K562 (cell line): Measurements from ENCODE around the gene CNR1. TPM values are rescaled to one million over a fixed set of nuclear protein-coding genes. Genes with fewer than 3 reads are reported as not detected.
A peak's percentile ranks its signal among the peaks of the same experiment; 100 is the strongest.

ENCODE experiments used
- ETS2 ChIP-seq: IDR thresholded peaks from 2 replicates; pipeline ENCODE4 v1.6.1; 2016; ENCODE audit warnings: borderline replicate concordance, missing genetic modification characterization, mild to moderate bottlenecking, moderate library complexity, missing compliant biosample characterization; ENCODE audit not compliant: poor library complexity, severe bottlenecking
- FOXJ2 ChIP-seq: fragments of 200-800 bp; sonication (Bioruptor generic); IDR thresholded peaks from 2 replicates; pipeline ENCODE4 v1.6.1; 2016; ENCODE audit warnings: missing genetic modification characterization, missing compliant biosample characterization
- GTF2F1 ChIP-seq: IDR thresholded peaks from 2 replicates; pipeline ENCODE4 v1.6.1; 2011; ENCODE audit warnings: low read depth, low read length, improper control_type of control experiment
- HDAC8 ChIP-seq: fragments of 450-650 bp; IDR thresholded peaks from 2 replicates; pipeline ENCODE4 v1.6.1; 2016; ENCODE audit warnings: mild to moderate bottlenecking, missing genetic modification characterization, moderate library complexity, missing compliant biosample characterization
- HIVEP1 ChIP-seq: fragments of 250-450 bp; sonication (Bioruptor Pico); IDR thresholded peaks from 2 replicates; pipeline ENCODE4 v1.4.0; 2020; ENCODE audit warnings: mild to moderate bottlenecking
- LEF1 ChIP-seq: fragments of 450-650 bp; IDR thresholded peaks from 2 replicates; pipeline ENCODE4 v1.6.1; 2016; ENCODE audit warnings: mild to moderate bottlenecking
- MED1 ChIP-seq: sonication (generic); formaldehyde crosslinking; IDR thresholded peaks from 2 replicates; pipeline ENCODE4 v1.8.1; 2023; ENCODE audit warnings: missing genetic modification reagents, borderline replicate concordance
- MEF2D ChIP-seq: conservative IDR thresholded peaks from 2 replicates; pipeline ENCODE4 v1.6.1; 2016; ENCODE audit warnings: low read depth, missing genetic modification characterization, missing compliant biosample characterization
- MEIS2 ChIP-seq: fragments of 450-650 bp; IDR thresholded peaks from 2 replicates; pipeline ENCODE4 v1.6.1; 2014; ENCODE audit warnings: mild to moderate bottlenecking; ENCODE audit not compliant: partially characterized antibody
- MTA3 ChIP-seq: fragments of 450-650 bp; formaldehyde crosslinking; IDR thresholded peaks from 2 replicates; pipeline ENCODE4 v1.6.1; 2017; ENCODE audit warnings: mild to moderate bottlenecking, borderline replicate concordance
- PRMT5 ChIP-seq: sonication (generic); formaldehyde crosslinking; IDR thresholded peaks from 2 replicates; pipeline ENCODE4 v1.5.0; 2020; ENCODE audit warnings: missing genetic modification reagents
- RAD51 ChIP-seq: fragments of 450-650 bp; IDR thresholded peaks from 2 replicates; pipeline ENCODE4 v1.7.1; 2016; ENCODE audit warnings: low read depth, mild to moderate bottlenecking, borderline replicate concordance
- RBM25 ChIP-seq: fragments of 200-400 bp; formaldehyde crosslinking; IDR thresholded peaks from 2 replicates; pipeline ENCODE4 v1.6.1; 2018; ENCODE audit warnings: low read length, low read depth, moderate library complexity; ENCODE audit not compliant: severe bottlenecking
- SLC30A9 ChIP-seq: fragments of 250-450 bp; sonication (Bioruptor Pico); IDR thresholded peaks from 2 replicates; pipeline ENCODE4 v1.8.0; 2022; ENCODE audit warnings: mild to moderate bottlenecking, moderate library complexity
- SMAD1 ChIP-seq: fragments of 150-350 bp; IDR thresholded peaks from 2 replicates; pipeline ENCODE4 v1.6.1; 2014; ENCODE audit warnings: low read length, low read depth; ENCODE audit not compliant: partially characterized antibody
- SMARCC2 ChIP-seq: fragments of 450-650 bp; IDR thresholded peaks from 2 replicates; pipeline ENCODE4 v1.6.1; 2017; ENCODE audit warnings: antibody characterized with exemption, moderate library complexity, mild to moderate bottlenecking, low read depth
- TCFL5 ChIP-seq: fragments of 250-450 bp; sonication (Bioruptor Pico); conservative IDR thresholded peaks from 2 replicates; pipeline ENCODE4 v1.6.1; 2021; ENCODE audit warnings: mild to moderate bottlenecking, moderate library complexity, matching md5 sums
- THAP7 ChIP-seq: fragments of 250-450 bp; sonication (Bioruptor Pico); IDR thresholded peaks from 2 replicates; pipeline ENCODE4 v1.5.0; 2021
- XRCC5 ChIP-seq: fragments of 200-400 bp; formaldehyde crosslinking; IDR thresholded peaks from 2 replicates; pipeline ENCODE4 v1.6.1; 2017; ENCODE audit warnings: low read depth, mild to moderate bottlenecking, low read length
- ZKSCAN3 ChIP-seq: fragments of 250-450 bp; sonication (Bioruptor Pico); IDR thresholded peaks from 2 replicates; pipeline ENCODE4 v1.4.0; 2020
- ZNF764 ChIP-seq: fragments of 250-450 bp; sonication (Bioruptor Pico); IDR thresholded peaks from 2 replicates; pipeline ENCODE4 v1.4.0; 2020; ENCODE audit warnings: low read depth, mild to moderate bottlenecking, moderate library complexity
- polyA plus RNA-seq, 8 experiments: library from polyadenylated mRNA; depleted of rRNA in 4 of 8; stranded (reverse) in 5 of 8; unstranded in 3 of 8; fragments of >200 nt; fragmentation: Nextera tagmentation in 2 of 8; fragmentation: Illumina TruSeq in 1 of 8; extraction: Ambion mirVana in 2 of 8; extraction: Trizol in 1 of 8; gene quantifications; 2 replicates each; pipeline versions ENCODE4 v1.2.1 to v1.2.3, GENCODE V29; 2011 to 2014; ENCODE audit warnings: inconsistent platforms in 1 of 8, missing spikeins in 1 of 8
- total RNA-seq, 7 experiments: library from RNA; depleted of rRNA in 6 of 7; stranded (reverse); fragments of >200 nt in 6 of 7; fragmentation: Illumina TruSeq in 2 of 7; extraction: Trizol in 2 of 7; gene quantifications; 2 replicates each; pipeline versions ENCODE4 v1.2.1 to v1.2.3, GENCODE V29; 2011 to 2021; ENCODE audit warnings: low replicate concordance in 1 of 7
- TF ChIP-seq, protein P1 (sequence below): sonication (generic); formaldehyde crosslinking; IDR thresholded peaks from 2 replicates; pipeline ENCODE4 v1.8.0; 2023; ENCODE audit warnings: mild to moderate bottlenecking, missing genetic modification reagents
- TF ChIP-seq, protein P2 (sequence below): fragments of 450-650 bp; IDR thresholded peaks from 2 replicates; pipeline ENCODE4 v1.6.1; 2017; ENCODE audit warnings: antibody characterized with exemption
- TF ChIP-seq, protein P3 (sequence below), 2 experiments: fragments of 250-450 bp in 1 of 2; fragments of 450-650 bp in 1 of 2; sonication (Bioruptor Pico) in 1 of 2; IDR thresholded peaks; 2 replicates each; pipeline versions ENCODE4 v1.6.1 to v1.8.0; 2016 to 2021; ENCODE audit warnings: mild to moderate bottlenecking in 2 of 2, moderate library complexity in 2 of 2, missing compliant biosample characterization in 1 of 2, missing genetic modification characterization in 1 of 2
- TF ChIP-seq, protein P4 (sequence below): fragments of 250-450 bp; sonication (Bioruptor Pico); IDR thresholded peaks from 2 replicates; pipeline ENCODE4 v1.8.0; 2021; ENCODE audit warnings: mild to moderate bottlenecking, moderate library complexity

CNR1 gene
- total and polyA plus RNA-seq, 9 of the 15 experiments (the other 6 are each of a cell fraction or from before 2014, with no cell fraction given) = 0.50 to 1.9 (median 1.2) TPM; not detected in 1

DNA sequence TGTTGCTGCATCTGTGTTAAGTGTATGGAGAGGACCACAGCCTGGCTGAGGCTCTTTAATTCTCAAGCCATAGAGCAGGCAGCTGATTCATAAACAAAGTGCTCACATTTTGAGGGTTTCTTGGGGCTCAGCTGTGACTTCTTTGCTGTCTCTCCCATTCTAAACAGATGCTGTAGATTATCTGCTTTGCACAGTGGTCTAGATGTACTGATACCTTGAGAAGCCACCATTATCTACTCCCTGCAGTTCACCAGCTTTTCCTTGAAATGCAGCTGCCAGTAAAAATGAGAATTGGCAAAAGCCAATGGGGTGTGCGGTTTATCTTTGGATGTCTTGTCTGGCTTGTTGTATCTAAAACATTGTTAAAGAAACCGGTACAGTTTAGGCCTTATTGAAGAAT, 5.2 kb upstream of the CNR1 start (continued):
- TF ChIP-seq, protein P1, sequence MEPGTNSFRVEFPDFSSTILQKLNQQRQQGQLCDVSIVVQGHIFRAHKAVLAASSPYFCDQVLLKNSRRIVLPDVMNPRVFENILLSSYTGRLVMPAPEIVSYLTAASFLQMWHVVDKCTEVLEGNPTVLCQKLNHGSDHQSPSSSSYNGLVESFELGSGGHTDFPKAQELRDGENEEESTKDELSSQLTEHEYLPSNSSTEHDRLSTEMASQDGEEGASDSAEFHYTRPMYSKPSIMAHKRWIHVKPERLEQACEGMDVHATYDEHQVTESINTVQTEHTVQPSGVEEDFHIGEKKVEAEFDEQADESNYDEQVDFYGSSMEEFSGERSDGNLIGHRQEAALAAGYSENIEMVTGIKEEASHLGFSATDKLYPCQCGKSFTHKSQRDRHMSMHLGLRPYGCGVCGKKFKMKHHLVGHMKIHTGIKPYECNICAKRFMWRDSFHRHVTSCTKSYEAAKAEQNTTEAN (CRISPR knock-in tag) = no peak
- TF ChIP-seq HDAC8 (tag) (no peak), SMAD1 (no peak), SMARCC2 (0 out of 2 replicates have a peak, but pooled peaks have one; percentile 39), GTF2F1 (no peak), XRCC5 (no peak), FOXJ2 (tag) (peak; percentile 88), RAD51 (no peak), MTA3 (no peak), ZKSCAN3 (CRISPR knock-in tag) (no peak), MED1 (CRISPR knock-in tag) (no peak), HIVEP1 (CRISPR knock-in tag) (no peak), MEF2D (tag) (no peak), RBM25 (no peak), SLC30A9 (CRISPR knock-in tag) (no peak), THAP7 (CRISPR knock-in tag) (no peak), ETS2 (tag) (no peak), LEF1 (no peak), ZNF764 (CRISPR knock-in tag) (no peak), TCFL5 (no peak), MEIS2 (no peak), PRMT5 (CRISPR knock-in tag) (no peak)
- TF ChIP-seq, protein P2, sequence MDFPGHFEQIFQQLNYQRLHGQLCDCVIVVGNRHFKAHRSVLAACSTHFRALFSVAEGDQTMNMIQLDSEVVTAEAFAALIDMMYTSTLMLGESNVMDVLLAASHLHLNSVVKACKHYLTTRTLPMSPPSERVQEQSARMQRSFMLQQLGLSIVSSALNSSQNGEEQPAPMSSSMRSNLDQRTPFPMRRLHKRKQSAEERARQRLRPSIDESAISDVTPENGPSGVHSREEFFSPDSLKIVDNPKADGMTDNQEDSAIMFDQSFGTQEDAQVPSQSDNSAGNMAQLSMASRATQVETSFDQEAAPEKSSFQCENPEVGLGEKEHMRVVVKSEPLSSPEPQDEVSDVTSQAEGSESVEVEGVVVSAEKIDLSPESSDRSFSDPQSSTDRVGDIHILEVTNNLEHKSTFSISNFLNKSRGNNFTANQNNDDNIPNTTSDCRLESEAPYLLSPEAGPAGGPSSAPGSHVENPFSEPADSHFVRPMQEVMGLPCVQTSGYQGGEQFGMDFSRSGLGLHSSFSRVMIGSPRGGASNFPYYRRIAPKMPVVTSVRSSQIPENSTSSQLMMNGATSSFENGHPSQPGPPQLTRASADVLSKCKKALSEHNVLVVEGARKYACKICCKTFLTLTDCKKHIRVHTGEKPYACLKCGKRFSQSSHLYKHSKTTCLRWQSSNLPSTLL = no peak
- TF ChIP-seq, protein P3, sequence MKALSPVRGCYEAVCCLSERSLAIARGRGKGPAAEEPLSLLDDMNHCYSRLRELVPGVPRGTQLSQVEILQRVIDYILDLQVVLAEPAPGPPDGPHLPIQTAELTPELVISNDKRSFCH (CRISPR knock-in tag; IDR thresholded peaks at IDR 0.05) = no peak
- TF ChIP-seq, protein P3 (tag; IDR thresholded peaks at IDR 0.05) = no peak
- TF ChIP-seq, protein P4, sequence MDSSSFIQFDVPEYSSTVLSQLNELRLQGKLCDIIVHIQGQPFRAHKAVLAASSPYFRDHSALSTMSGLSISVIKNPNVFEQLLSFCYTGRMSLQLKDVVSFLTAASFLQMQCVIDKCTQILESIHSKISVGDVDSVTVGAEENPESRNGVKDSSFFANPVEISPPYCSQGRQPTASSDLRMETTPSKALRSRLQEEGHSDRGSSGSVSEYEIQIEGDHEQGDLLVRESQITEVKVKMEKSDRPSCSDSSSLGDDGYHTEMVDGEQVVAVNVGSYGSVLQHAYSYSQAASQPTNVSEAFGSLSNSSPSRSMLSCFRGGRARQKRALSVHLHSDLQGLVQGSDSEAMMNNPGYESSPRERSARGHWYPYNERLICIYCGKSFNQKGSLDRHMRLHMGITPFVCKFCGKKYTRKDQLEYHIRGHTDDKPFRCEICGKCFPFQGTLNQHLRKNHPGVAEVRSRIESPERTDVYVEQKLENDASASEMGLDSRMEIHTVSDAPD (CRISPR knock-in tag) = no peak
